Trophoblast cell (in vitro differentiated cells and primary cell): ENCODE measurements around the gene ACTN3.

Experiments used
- DNase-seq, 2 donors: peaks; one replicate each; pipeline ENCODE4 v3.0.0-alpha.2; 2016
- H2AFZ ChIP-seq: 2 replicates; pipeline ENCODE4 v1.6.1; 2013; ENCODE audit warnings: low read length, moderate library complexity, mild to moderate bottlenecking; ENCODE audit not compliant: insufficient read depth, poor library complexity
- H2AK5ac ChIP-seq: 2 replicates; pipeline ENCODE4 v1.6.1; 2013; ENCODE audit warnings: mild to moderate bottlenecking, low read length
- H2BK120ac ChIP-seq: 2 replicates; pipeline ENCODE4 v1.6.1; 2013; ENCODE audit warnings: low read length, mild to moderate bottlenecking, moderate library complexity; ENCODE audit not compliant: insufficient read depth, poor library complexity
- H2BK12ac ChIP-seq: 2 replicates; pipeline ENCODE4 v1.6.1; 2013; ENCODE audit warnings: mild to moderate bottlenecking, low read length, moderate library complexity
- H2BK5ac ChIP-seq: 2 replicates; pipeline ENCODE4 v1.6.1; 2013; ENCODE audit warnings: low read length, low read depth, moderate library complexity, mild to moderate bottlenecking; ENCODE audit not compliant: poor library complexity
- H3K14ac ChIP-seq: 2 replicates; pipeline ENCODE4 v1.6.1; 2013; ENCODE audit warnings: mild to moderate bottlenecking, low read length
- H3K18ac ChIP-seq: 2 replicates; pipeline ENCODE4 v1.6.1; 2013; ENCODE audit warnings: mild to moderate bottlenecking, low read length
- H3K23ac ChIP-seq: 2 replicates; pipeline ENCODE4 v1.6.1; 2013; ENCODE audit warnings: low read length
- H3K27ac ChIP-seq: 2 replicates; pipeline ENCODE4 v1.5.1; 2013; ENCODE audit warnings: low read depth, mild to moderate bottlenecking, inconsistent platforms, low read length, moderate library complexity
- H3K27me3 ChIP-seq: 2 replicates; pipeline ENCODE4 v1.6.1; 2013; ENCODE audit warnings: inconsistent platforms, mild to moderate bottlenecking, low read length, moderate library complexity; ENCODE audit not compliant: insufficient read depth
- H3K36me3 ChIP-seq, 2 experiments: 1 replicate in 1 of 2; 2 replicates in 1 of 2; pipeline ENCODE4 v1.6.1; 2013; ENCODE audit warnings: low read length in 2 of 2, mild to moderate bottlenecking in 2 of 2, moderate library complexity in 1 of 2; ENCODE audit not compliant: insufficient read depth in 2 of 2, control insufficient read depth in 1 of 2
- H3K4ac ChIP-seq: 2 replicates; pipeline ENCODE4 v1.6.1; 2013; ENCODE audit warnings: low read depth, mild to moderate bottlenecking, low read length, moderate library complexity
- H3K4me1 ChIP-seq, 2 experiments: 1 replicate in 1 of 2; 2 replicates in 1 of 2; pipeline ENCODE4 v1.6.1; 2013; ENCODE audit warnings: low read length in 2 of 2, mild to moderate bottlenecking in 2 of 2, moderate library complexity in 1 of 2; ENCODE audit not compliant: insufficient read depth in 2 of 2, control insufficient read depth in 1 of 2
- H3K4me2 ChIP-seq: 2 replicates; pipeline ENCODE4 v1.6.1; 2013; ENCODE audit warnings: inconsistent platforms, mild to moderate bottlenecking, low read length, moderate library complexity
- H3K4me3 ChIP-seq: 2 replicates; pipeline ENCODE4 v1.5.1; 2013; ENCODE audit warnings: mild to moderate bottlenecking, low read depth, low read length, inconsistent platforms
- H3K79me1 ChIP-seq: one replicate; pipeline ENCODE4 v1.6.1; 2013; ENCODE audit warnings: low read length
- H3K79me2 ChIP-seq: 2 replicates; pipeline ENCODE4 v1.6.1; 2013; ENCODE audit warnings: low read length, mild to moderate bottlenecking; ENCODE audit not compliant: control insufficient read depth, insufficient read depth, poor library complexity
- H3K9ac ChIP-seq: 2 replicates; pipeline ENCODE4 v1.6.1; 2013; ENCODE audit warnings: mild to moderate bottlenecking, low read length
- H3K9me3 ChIP-seq: 2 replicates; pipeline ENCODE4 v1.6.1; 2013; ENCODE audit warnings: low read depth, mild to moderate bottlenecking, control low read depth, inconsistent platforms, low read length; ENCODE audit not compliant: insufficient read depth
- H4K12ac ChIP-seq: 2 replicates; pipeline ENCODE4 v1.6.1; 2013; ENCODE audit warnings: low read depth, mild to moderate bottlenecking, low read length, moderate library complexity
- H4K8ac ChIP-seq: 2 replicates; pipeline ENCODE4 v1.6.1; 2013; ENCODE audit warnings: low read depth, mild to moderate bottlenecking, low read length, moderate library complexity
- H4K91ac ChIP-seq: one replicate; pipeline ENCODE4 v1.6.1; 2013; ENCODE audit warnings: low read depth, mild to moderate bottlenecking, low read length, moderate library complexity
- WGBS: extraction: QIAGEN DNeasy Blood & Tissue Kit; methylation state at CpG from one replicate; pipeline ENCODE4 v1.1.7; 2013; ENCODE audit warnings: missing lambda C conversion rate; ENCODE audit not compliant: insufficient read length, insufficient coverage; ENCODE audit errors: extremely low coverage; 5-methylcytosine and 5-hydroxymethylcytosine counted together

The ACTN3 gene

GRCh38 chr11:66509131-66509561 lies 37.6 kb upstream of the ACTN3 start:
- H3K4ac ChIP-seq, result no peak overlapping the region
- H3K27me3 ChIP-seq, result no peaks in the 10 kb centered on the region
- H4K91ac ChIP-seq, result no peak overlapping the region
- no peak overlapping the region for H2AFZ ChIP-seq
- peaks cover 3% of the 10 kb centered on the region for H3K79me2 ChIP-seq
- H3K23ac ChIP-seq, result no peak overlapping the region
- no peak overlapping the region for H3K14ac ChIP-seq
- no peak overlapping the region for H4K8ac ChIP-seq
- no peak overlapping the region for H3K9ac ChIP-seq
- H2BK5ac ChIP-seq, result no peak overlapping the region
- H2BK120ac ChIP-seq, result no peak overlapping the region
- H3K9me3 ChIP-seq, result peaks cover 5% of the 10 kb centered on the region
- H3K27ac ChIP-seq, result no peak overlapping the region
- no peak overlapping the region for H3K18ac ChIP-seq
- peaks cover 2% of the 10 kb centered on the region for H3K79me1 ChIP-seq
- peaks cover 13 to 29% of the 10 kb centered on the region in 2 experiments for H3K36me3 ChIP-seq
- no peak overlapping the region for H2BK12ac ChIP-seq
- peak overlapping the region; percentile 35 for H4K12ac ChIP-seq
- no peak overlapping the region for H3K4me2 ChIP-seq
- no peak overlapping the region for H2AK5ac ChIP-seq
- no peak for DNase-seq
- WGBS, result no CpG with 5 or more reads among the region's 7 CpGs
- no peak overlapping the region for H3K4me3 ChIP-seq
- H3K4me1 ChIP-seq, result peaks cover 3 to 4% of the 10 kb centered on the region in 2 experiments

DNA sequence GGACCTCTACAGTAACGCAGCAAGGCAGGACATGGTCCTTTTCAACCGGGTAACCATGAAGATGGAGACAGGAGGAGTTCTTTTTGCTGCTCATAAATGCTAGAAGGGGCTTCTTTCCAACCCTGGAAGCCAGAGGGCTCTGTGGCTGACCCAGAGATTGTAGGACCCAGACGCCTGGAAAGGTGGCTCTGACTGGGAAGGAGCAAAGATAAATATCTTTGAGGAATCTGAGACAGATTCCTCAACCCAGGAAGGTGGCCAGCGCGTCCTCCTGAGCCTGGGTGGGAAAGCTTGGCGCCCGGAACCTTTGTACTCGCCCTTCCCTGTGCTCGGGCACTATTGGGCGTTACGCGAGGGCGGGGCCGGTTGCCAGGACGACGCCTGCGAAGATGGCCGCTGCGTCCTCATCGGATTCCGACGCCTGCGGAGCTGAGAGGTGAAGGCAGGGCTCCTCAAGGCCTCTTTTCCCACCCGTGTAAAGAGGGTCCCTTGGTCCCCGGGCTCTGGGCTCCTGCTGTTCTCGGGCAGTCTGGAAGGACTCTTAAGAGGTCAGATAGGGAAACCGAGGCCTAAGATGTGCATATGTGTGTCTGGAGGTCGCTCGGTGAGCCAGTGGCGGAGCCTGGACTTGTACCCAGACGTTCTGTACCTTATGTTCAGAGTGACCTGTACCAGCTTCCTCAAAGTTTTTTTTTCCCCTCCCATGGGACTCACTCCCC lies 36.3 kb upstream of the ACTN3 start, which contains the start of gene BBS1:
TSS of gene BBS1 (plus strand) at position 365 of the 719 bp plus-strand sequence. CDS start at position 390, 25 bp downstream.
- Histone ChIP-seq H3K27ac (peak within 1 kb of the TSS; percentile 64), H3K14ac (peak within 1 kb of the TSS; percentile 26), H2BK120ac (peak within 1 kb of the TSS; percentile 13), H3K4ac (peak within 1 kb of the TSS; percentile 73), H3K18ac (peak within 1 kb of the TSS; percentile 50), H3K4me3 (peak within 1 kb of the TSS; percentile 86), H4K8ac (peak within 1 kb of the TSS; percentile 94), H3K9ac (peak within 1 kb of the TSS; percentile 81), H3K27me3 (no peaks in the 10 kb centered on the region), H2AK5ac (peak within 1 kb of the TSS; percentile 85), H3K9me3 (peaks cover 2% of the 10 kb centered on the region), H3K36me3 (peaks cover 18 to 27% of the 10 kb centered on the region in 2 experiments), H2AFZ (peak within 1 kb of the TSS; percentile 53), H2BK5ac (peak within 1 kb of the TSS; percentile 24), H2BK12ac (no peak within 1 kb of the TSS), H3K4me1 (peaks cover 3 to 4% of the 10 kb centered on the region in 2 experiments), H4K12ac (peak within 1 kb of the TSS; percentile 86), H3K79me1 (peaks cover 2% of the 10 kb centered on the region), H3K79me2 (peaks cover 3% of the 10 kb centered on the region), H4K91ac (peak within 1 kb of the TSS; percentile 63), H3K4me2 (peak within 1 kb of the TSS; percentile 84), H3K23ac (no peak within 1 kb of the TSS)
- DNase-seq, result peak; percentile 78 to 91
- no CpG with 5 or more reads among the region's 31 CpGs for WGBS

DNA sequence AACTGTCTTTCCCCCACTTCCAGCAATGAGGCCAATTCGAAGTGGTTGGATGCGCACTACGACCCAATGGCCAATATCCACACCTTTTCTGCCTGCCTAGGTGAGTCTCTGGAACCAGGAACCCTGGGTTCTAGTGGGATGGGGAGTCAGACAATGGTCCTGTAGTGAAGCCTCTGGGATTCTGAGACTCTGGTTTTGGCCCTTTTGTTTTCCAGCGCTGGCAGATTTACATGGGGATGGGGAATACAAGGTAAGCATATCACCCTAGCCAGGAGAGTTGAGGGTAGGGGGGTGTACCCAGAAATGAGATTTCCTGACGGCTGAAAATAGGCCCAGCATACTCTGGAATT lies 35.7 kb upstream of the ACTN3 start:
- H2AFZ ChIP-seq, result peak overlapping the region; percentile 53
- H3K9me3 ChIP-seq, result peaks cover 2% of the 10 kb centered on the region
- H2AK5ac ChIP-seq, result peak overlapping the region; percentile 85
- peak overlapping the region; percentile 26 for H3K14ac ChIP-seq
- DNase-seq, result no peak
- H3K4me2 ChIP-seq, result peak overlapping the region; percentile 84
- peak overlapping the region; percentile 50 for H3K18ac ChIP-seq
- peak overlapping the region; percentile 73 for H3K4ac ChIP-seq
- H3K27me3 ChIP-seq, result no peaks in the 10 kb centered on the region
- peaks cover 3 to 4% of the 10 kb centered on the region in 2 experiments for H3K4me1 ChIP-seq
- H4K91ac ChIP-seq, result peak overlapping the region; percentile 31
- H3K9ac ChIP-seq, result peak overlapping the region; percentile 81
- peak overlapping the region; percentile 86 for H3K4me3 ChIP-seq
- peak overlapping the region; percentile 24 for H2BK5ac ChIP-seq
- H3K79me1 ChIP-seq, result peaks cover 2% of the 10 kb centered on the region
- no peak overlapping the region for H2BK120ac ChIP-seq
- peak overlapping the region; percentile 70 for H4K12ac ChIP-seq
- H3K79me2 ChIP-seq, result peaks cover 3% of the 10 kb centered on the region
- H3K36me3 ChIP-seq, result peaks cover 20 to 29% of the 10 kb centered on the region in 2 experiments
- no peak overlapping the region for H2BK12ac ChIP-seq
- no peak overlapping the region for H3K27ac ChIP-seq
- no peak overlapping the region for H3K23ac ChIP-seq
- H4K8ac ChIP-seq, result peak overlapping the region; percentile 94
- no CpG with 5 or more reads among the region's 5 CpGs for WGBS

DNA sequence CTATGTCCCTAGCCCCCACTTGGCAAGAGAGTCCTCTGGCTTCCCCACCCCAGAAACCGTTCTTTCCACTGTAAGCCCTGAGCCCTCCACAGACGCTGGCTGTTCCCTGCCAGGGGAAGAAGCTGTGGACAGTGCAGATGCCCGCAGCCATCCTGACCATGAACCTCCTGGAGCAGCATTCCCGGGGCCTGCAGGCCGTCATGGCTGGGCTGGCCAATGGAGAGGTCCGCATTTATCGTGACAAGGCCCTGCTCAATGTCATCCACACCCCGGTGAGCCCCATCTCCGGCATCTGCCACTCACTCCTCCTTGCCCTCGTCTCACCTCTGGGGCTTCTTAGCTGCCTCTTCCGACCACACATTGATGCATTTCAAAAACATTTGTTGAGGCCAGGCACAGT lies 23.1 kb upstream of the ACTN3 start:
- Histone ChIP-seq H3K4me1 (no peaks in the 10 kb centered on the region), H3K79me2 (no peaks in the 10 kb centered on the region), H3K27me3 (no peaks in the 10 kb centered on the region), H2BK5ac (no peak overlapping the region), H3K79me1 (no peaks in the 10 kb centered on the region), H2BK120ac (no peak overlapping the region), H3K9ac (no peak overlapping the region), H3K36me3 (peaks cover 30 to 41% of the 10 kb centered on the region in 2 experiments), H3K4ac (no peak overlapping the region), H4K12ac (no peak overlapping the region), H3K18ac (no peak overlapping the region), H3K4me2 (no peak overlapping the region), H3K14ac (no peak overlapping the region), H3K9me3 (peaks cover 1% of the 10 kb centered on the region), H3K4me3 (no peak overlapping the region), H2BK12ac (no peak overlapping the region), H2AFZ (no peak overlapping the region), H3K23ac (no peak overlapping the region), H3K27ac (no peak overlapping the region), H2AK5ac (no peak overlapping the region), H4K91ac (no peak overlapping the region), H4K8ac (no peak overlapping the region)
- DNase-seq, result no peak
- WGBS, result no CpG with 5 or more reads among the region's 11 CpGs
